H9 (cell line): ENCODE data around the gene KRTAP20-3. TPM values are rescaled to one million over a fixed set of nuclear protein-coding genes. Genes with fewer than 3 reads are reported as not detected.

ENCODE experiments used
- DNase-seq: peaks from one replicate; pipeline ENCODE4 v3.0.0-alpha.2; 2017
- H2AFZ ChIP-seq: one replicate; pipeline ENCODE4 v1.6.1; 2013; ENCODE audit warnings: mild to moderate bottlenecking, low read length, control low read depth, moderate library complexity
- H2AK5ac ChIP-seq: 2 replicates; pipeline ENCODE4 v1.6.1; 2013; ENCODE audit warnings: low read length, control low read depth, mixed read lengths; ENCODE audit not compliant: insufficient read length
- H2BK120ac ChIP-seq: one replicate; pipeline ENCODE4 v1.6.1; 2013; ENCODE audit warnings: low read depth, mild to moderate bottlenecking, low read length, control low read depth, inconsistent platforms; ENCODE audit not compliant: poor library complexity, severe bottlenecking
- H2BK12ac ChIP-seq: 2 replicates; pipeline ENCODE4 v1.6.1; 2013; ENCODE audit warnings: low read length, control low read depth, mixed read lengths, low read depth; ENCODE audit not compliant: insufficient read length
- H2BK15ac ChIP-seq: 2 replicates; pipeline ENCODE4 v1.6.1; 2013; ENCODE audit warnings: low read depth, low read length, control low read depth
- H2BK20ac ChIP-seq: one replicate; pipeline ENCODE4 v1.6.1; 2013; ENCODE audit warnings: low read depth, mild to moderate bottlenecking, low read length, control low read depth, inconsistent platforms; ENCODE audit not compliant: poor library complexity, severe bottlenecking
- H2BK5ac ChIP-seq: 2 replicates; pipeline ENCODE4 v1.6.1; 2013; ENCODE audit warnings: low read length, control low read depth, mixed read lengths; ENCODE audit not compliant: insufficient read length
- H3K14ac ChIP-seq: 2 replicates; pipeline ENCODE4 v1.6.1; 2013; ENCODE audit warnings: low read length, control low read depth; ENCODE audit not compliant: insufficient read depth
- H3K18ac ChIP-seq: 2 replicates; pipeline ENCODE4 v1.6.1; 2013; ENCODE audit warnings: low read depth, mild to moderate bottlenecking, mixed read lengths, low read length, control low read depth; ENCODE audit not compliant: insufficient read length
- H3K23ac ChIP-seq: 2 replicates; pipeline ENCODE4 v1.6.1; 2013; ENCODE audit warnings: low read length, control low read depth, mixed read lengths, low read depth; ENCODE audit not compliant: insufficient read length
- H3K23me2 ChIP-seq: 2 replicates; pipeline ENCODE4 v1.6.1; 2013; ENCODE audit warnings: low read depth, mild to moderate bottlenecking, mixed read lengths, low read length, control low read depth; ENCODE audit not compliant: insufficient read length, poor library complexity, severe bottlenecking
- H3K27ac ChIP-seq: 2 replicates; pipeline ENCODE4 v1.5.1; 2013; ENCODE audit warnings: low read length, control low read depth, mixed read lengths, low read depth; ENCODE audit not compliant: insufficient read length
- H3K27me3 ChIP-seq: 2 replicates; pipeline ENCODE4 v1.6.1; 2013; ENCODE audit warnings: low read length, control low read depth, inconsistent platforms; ENCODE audit not compliant: insufficient read depth
- H3K4ac ChIP-seq: 2 replicates; pipeline ENCODE4 v1.6.1; 2013; ENCODE audit warnings: low read depth, mild to moderate bottlenecking, control low read depth, inconsistent platforms, low read length, moderate library complexity
- H3K4me1 ChIP-seq: 2 replicates; pipeline ENCODE4 v1.6.1; 2013; ENCODE audit warnings: low read length, control low read depth, inconsistent platforms; ENCODE audit not compliant: insufficient read depth
- H3K4me2 ChIP-seq: 2 replicates; pipeline ENCODE4 v1.6.1; 2013; ENCODE audit warnings: low read length, control low read depth, mixed read lengths; ENCODE audit not compliant: insufficient read length, insufficient read depth
- H3K56ac ChIP-seq: 2 replicates; pipeline ENCODE4 v1.6.1; 2013; ENCODE audit warnings: low read depth, mild to moderate bottlenecking, mixed read lengths, low read length, control low read depth; ENCODE audit not compliant: insufficient read length
- H3K79me1 ChIP-seq: 2 replicates; pipeline ENCODE4 v1.6.1; 2013; ENCODE audit warnings: low read depth, mild to moderate bottlenecking, moderate library complexity, low read length, control low read depth, inconsistent platforms; ENCODE audit not compliant: insufficient read depth, poor library complexity, severe bottlenecking
- H3K79me2 ChIP-seq: 2 replicates; pipeline ENCODE4 v1.6.1; 2013; ENCODE audit warnings: low read length, control low read depth, inconsistent platforms; ENCODE audit not compliant: insufficient read depth
- H3K9ac ChIP-seq: 2 replicates; pipeline ENCODE4 v1.6.1; 2013; ENCODE audit warnings: low read length, control low read depth, mixed read lengths; ENCODE audit not compliant: insufficient read length; ENCODE audit errors: extremely low read depth
- H3K9me3 ChIP-seq: one replicate; pipeline ENCODE4 v1.6.1; 2013; ENCODE audit warnings: low read depth, low read length, inconsistent platforms; ENCODE audit not compliant: control insufficient read depth
- H3T11ph ChIP-seq: one replicate; pipeline ENCODE4 v1.6.1; 2013; ENCODE audit warnings: mild to moderate bottlenecking, low read length, control low read depth, inconsistent platforms
- H4K20me1 ChIP-seq: one replicate; pipeline ENCODE4 v1.6.1; 2013; ENCODE audit not compliant: control insufficient read depth, insufficient read length, insufficient read depth
- H4K5ac ChIP-seq: 2 replicates; pipeline ENCODE4 v1.6.1; 2013; ENCODE audit warnings: low read depth, mild to moderate bottlenecking, mixed read lengths, low read length, control low read depth; ENCODE audit not compliant: insufficient read length
- H4K8ac ChIP-seq: replicated peaks from 2 replicates; pipeline ENCODE4 v1.6.1; 2013; ENCODE audit warnings: low read length, control low read depth, mixed read lengths, low read depth; ENCODE audit not compliant: insufficient read length
- H4K91ac ChIP-seq: 2 replicates; pipeline ENCODE4 v1.6.1; 2013; ENCODE audit warnings: low read depth, mild to moderate bottlenecking, moderate library complexity, mixed read lengths, low read length, control low read depth; ENCODE audit not compliant: insufficient read length
- H3K27ac Mint-ChIP-seq, 3 experiments: 2 replicates in 2 of 3; 3 replicates in 1 of 3; pipeline ENCODE4 v1.8.0; 2020 to 2021; ENCODE audit warnings: mixed read lengths in 3 of 3, mild to moderate bottlenecking in 1 of 3, moderate library complexity in 1 of 3
- H3K27me3 Mint-ChIP-seq: 2 replicates; pipeline ENCODE4 v1.8.0; 2021; ENCODE audit warnings: low read depth, mild to moderate bottlenecking, moderate library complexity, mixed read lengths
- H3K36me3 Mint-ChIP-seq, 3 experiments: 2 replicates in 2 of 3; 3 replicates in 1 of 3; pipeline ENCODE4 v1.8.0; 2020 to 2021; ENCODE audit warnings: low read depth in 3 of 3, mixed read lengths in 3 of 3; ENCODE audit not compliant: insufficient read depth in 1 of 3
- H3K4me1 Mint-ChIP-seq, 2 experiments: 2 replicates each; pipeline ENCODE4 v1.8.0; 2020; ENCODE audit warnings: mixed read lengths in 2 of 2
- H3K4me3 Mint-ChIP-seq, 2 experiments: 2 replicates in 1 of 2; 3 replicates in 1 of 2; pipeline ENCODE4 v1.8.0; 2020 to 2021; ENCODE audit warnings: mild to moderate bottlenecking in 2 of 2, mixed read lengths in 2 of 2, moderate library complexity in 1 of 2
- H3K9me3 Mint-ChIP-seq, 2 experiments: 2 replicates in 1 of 2; 3 replicates in 1 of 2; pipeline ENCODE4 v1.8.0; 2020; ENCODE audit warnings: mild to moderate bottlenecking in 2 of 2, mixed read lengths in 2 of 2, moderate library complexity in 1 of 2
- WGBS: extraction: QIAGEN DNeasy Blood & Tissue Kit; methylation state at CpG from one replicate; pipeline ENCODE4 v1.1.7; 2013; ENCODE audit warnings: missing lambda C conversion rate, low lambda C conversion rate, mixed read lengths; ENCODE audit not compliant: insufficient read length; ENCODE audit errors: extremely low coverage; 5-methylcytosine and 5-hydroxymethylcytosine counted together
- total RNA-seq: library from RNA; stranded (reverse); gene quantifications from 2 replicates; pipeline ENCODE4 v1.2.1, GENCODE V29; 2021
- TF ChIP-seq, protein P1 (sequence below): fragments of 200-600 bp; sonication (generic); conservative IDR thresholded peaks from 3 replicates; pipeline ENCODE4 v1.8.0; 2021; ENCODE audit warnings: antibody characterized with exemption, mild to moderate bottlenecking

The KRTAP20-3 gene
- total RNA-seq, 1 experiment from 2014 or later = not detected

GRCh38 chr21:30668776-30669175 is 26.1 kb downstream of the KRTAP20-3 start:
- Histone ChIP-seq H3K27me3 (no peaks in the 10 kb centered on the region), H3K4ac (no peak overlapping the region), H4K5ac (no peak overlapping the region), H3K9ac (no peak overlapping the region), H2AFZ (no peak overlapping the region), H3K4me2 (no peak overlapping the region), H2BK12ac (no peak overlapping the region), H3T11ph (no peak overlapping the region), H3K23me2 (no peaks in the 10 kb centered on the region), H3K79me2 (no peaks in the 10 kb centered on the region), H2BK120ac (no peak overlapping the region), H2BK20ac (no peak overlapping the region), H3K27ac (no peak overlapping the region), H4K91ac (no peak overlapping the region), H3K23ac (no peak overlapping the region), H2BK5ac (no peak overlapping the region), H4K20me1 (no peaks in the 10 kb centered on the region), H3K9me3 (no peaks in the 10 kb centered on the region), H3K56ac (no peak overlapping the region), H3K4me1 (no peaks in the 10 kb centered on the region), H2BK15ac (no peak overlapping the region), H3K14ac (no peak overlapping the region), H4K8ac (no peak overlapping the region), H2AK5ac (no peak overlapping the region), H3K79me1 (no peaks in the 10 kb centered on the region), H3K18ac (no peak overlapping the region)
- DNase-seq = no peak
- peaks cover 4 to 37% (median 22%) of the 10 kb centered on the region in 3 experiments; a peak in 6 of 7 replicates for H3K36me3 Mint-ChIP-seq
- TF ChIP-seq, protein P1, sequence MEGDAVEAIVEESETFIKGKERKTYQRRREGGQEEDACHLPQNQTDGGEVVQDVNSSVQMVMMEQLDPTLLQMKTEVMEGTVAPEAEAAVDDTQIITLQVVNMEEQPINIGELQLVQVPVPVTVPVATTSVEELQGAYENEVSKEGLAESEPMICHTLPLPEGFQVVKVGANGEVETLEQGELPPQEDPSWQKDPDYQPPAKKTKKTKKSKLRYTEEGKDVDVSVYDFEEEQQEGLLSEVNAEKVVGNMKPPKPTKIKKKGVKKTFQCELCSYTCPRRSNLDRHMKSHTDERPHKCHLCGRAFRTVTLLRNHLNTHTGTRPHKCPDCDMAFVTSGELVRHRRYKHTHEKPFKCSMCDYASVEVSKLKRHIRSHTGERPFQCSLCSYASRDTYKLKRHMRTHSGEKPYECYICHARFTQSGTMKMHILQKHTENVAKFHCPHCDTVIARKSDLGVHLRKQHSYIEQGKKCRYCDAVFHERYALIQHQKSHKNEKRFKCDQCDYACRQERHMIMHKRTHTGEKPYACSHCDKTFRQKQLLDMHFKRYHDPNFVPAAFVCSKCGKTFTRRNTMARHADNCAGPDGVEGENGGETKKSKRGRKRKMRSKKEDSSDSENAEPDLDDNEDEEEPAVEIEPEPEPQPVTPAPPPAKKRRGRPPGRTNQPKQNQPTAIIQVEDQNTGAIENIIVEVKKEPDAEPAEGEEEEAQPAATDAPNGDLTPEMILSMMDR = no peak
- H3K4me3 Mint-ChIP-seq = no peak overlapping the region
- H3K9me3 Mint-ChIP-seq = peaks cover 11 to 30% of the 10 kb centered on the region in 2 experiments
- H3K4me1 Mint-ChIP-seq = peaks cover 0 to 10% of the 10 kb centered on the region in 2 experiments; a peak in 2 of 4 replicates
- no CpG with 5 or more reads among the region's 1 CpG for WGBS
- H3K27me3 Mint-ChIP-seq = no peaks in the 10 kb centered on the region; the same call in 1 of the 2 replicates
- H3K27ac Mint-ChIP-seq = peak overlapping the region in 2 of 3 experiments; percentile 7 to 40; a peak in 2 of 7 replicates
